NAMALWA (cell line): ENCODE data around the gene MMP2.

Source experiments
- DNase-seq: peaks from one replicate; pipeline ENCODE4 v3.0.0-alpha.2; 2015; ENCODE audit warnings: low spot score

The MMP2 gene

GRCh38 chr16:55521792-55522191 is 42.8 kb downstream of the MMP2 start:
- no peak for DNase-seq

DNA sequence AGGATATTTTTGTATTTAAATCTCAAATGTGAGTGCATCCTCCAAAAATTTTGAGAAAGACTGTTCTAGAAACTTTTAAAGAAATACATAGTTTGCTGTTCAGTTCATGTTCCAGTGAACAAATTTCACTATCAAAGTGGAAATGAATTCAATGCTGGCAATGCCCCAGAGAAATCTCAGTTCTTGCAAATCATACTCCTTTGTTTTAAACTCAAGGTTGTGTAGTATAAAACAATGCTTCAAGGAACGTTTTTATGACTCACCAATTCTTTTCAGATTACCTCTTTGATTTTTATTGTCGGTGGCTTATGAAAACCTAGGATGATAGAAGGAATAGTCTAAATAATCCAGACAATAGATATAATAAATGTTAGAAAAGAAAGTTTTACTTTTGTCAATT is 47.4 kb downstream of the MMP2 start:
- DNase-seq: no peak

DNA sequence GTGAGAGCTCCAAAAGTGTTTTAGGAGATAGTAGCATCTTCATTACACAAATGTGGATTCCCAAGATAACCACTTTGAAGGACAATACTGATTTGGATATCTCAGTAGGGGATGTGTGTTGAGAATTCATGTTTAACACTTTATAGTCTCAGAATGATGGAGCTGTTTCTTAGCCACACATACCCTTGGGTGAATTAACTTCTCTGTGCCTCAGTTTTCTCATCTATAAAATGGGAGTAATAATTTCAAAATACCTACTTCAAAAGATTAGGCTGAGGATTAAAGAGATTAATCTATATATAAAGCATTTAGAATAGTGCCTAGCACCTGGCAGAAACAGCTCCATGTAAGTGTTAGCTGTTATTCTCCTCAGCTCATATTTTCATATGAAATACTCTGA is 48.9 kb downstream of the MMP2 start:
- no peak for DNase-seq

GRCh38 chr16:55529018-55529417 is 50.0 kb downstream of the MMP2 start:
- no peak for DNase-seq

GRCh38 chr16:55530316-55530856 is 51.4 kb downstream of the MMP2 start:
- DNase-seq: no peak

GRCh38 chr16:55532227-55532626 is 53.2 kb downstream of the MMP2 start:
- DNase-seq: no peak

- no peak for DNase-seq
These were observed 55.8 kb downstream of the MMP2 start for GRCh38 chr16:55534756-55535155.

- no peak for DNase-seq
These were observed 60.1 kb downstream of the MMP2 start for GRCh38 chr16:55539049-55539448.

DNA sequence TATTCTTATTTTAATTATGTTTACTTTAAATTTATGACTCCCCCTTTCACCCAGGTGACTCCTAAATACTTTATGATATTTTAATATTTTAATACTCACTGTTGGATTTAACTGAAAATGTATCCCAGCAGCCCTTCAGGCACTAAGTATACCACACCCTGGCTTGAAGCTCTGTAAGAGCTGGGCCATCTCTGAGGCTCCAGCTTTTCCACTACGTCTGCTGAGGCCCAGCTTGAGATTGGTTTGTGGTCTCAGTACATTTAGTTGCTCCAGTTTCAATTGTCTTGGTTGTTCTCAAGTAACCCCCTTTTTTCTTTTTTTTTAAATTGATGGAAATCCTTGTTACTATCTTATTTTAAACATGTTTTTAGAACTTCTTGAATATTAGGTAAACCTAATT is 60.5 kb downstream of the MMP2 start:
- no peak for DNase-seq

GRCh38 chr16:55540221-55540620 is 61.2 kb downstream of the MMP2 start:
- DNase-seq: no peak

GRCh38 chr16:55542459-55543082 is 63.6 kb downstream of the MMP2 start:
- DNase-seq: no peak

GRCh38 chr16:55543472-55543871 is 64.5 kb downstream of the MMP2 start:
- DNase-seq: no peak

- no peak for DNase-seq
These were observed 73.6 kb downstream of the MMP2 start for GRCh38 chr16:55552621-55553020.

DNA sequence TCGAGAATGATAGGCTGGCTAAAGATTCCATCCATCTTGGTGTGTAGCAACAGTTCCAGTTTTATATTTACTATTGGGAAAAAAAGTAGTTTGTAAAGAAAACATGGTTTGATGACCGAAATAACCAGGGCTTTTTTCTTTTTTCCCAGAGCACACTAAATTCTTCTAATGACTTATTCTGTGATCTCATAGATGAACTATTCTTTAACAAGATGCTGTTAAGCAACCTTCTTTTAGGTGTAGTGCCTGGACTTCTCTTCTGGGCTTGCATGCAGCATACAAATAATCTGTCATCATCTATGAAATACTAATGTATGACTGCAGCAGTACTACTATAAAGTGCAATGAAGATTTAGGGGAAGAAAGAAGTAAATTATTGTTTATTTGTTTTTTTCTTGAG is 76.4 kb downstream of the MMP2 start:
- DNase-seq: no peak
